ENCODE data around the gene NRCAM.

- TF ChIP-seq CTCF (IDR thresholded peaks at IDR 0.05) (no peak), POLR2A (IDR thresholded peaks at IDR 0.05) (no peak)
These were observed 315.6 kb downstream of the NRCAM start for GRCh38 chr7:108140671-108141070.
